Upper lobe of left lung (tissue), 6 donors: Measurements from ENCODE around the gene ZWINT. TPM values are rescaled to one million over a fixed set of nuclear protein-coding genes. Genes with fewer than 3 reads are reported as not detected.

Experiments used
- ATAC-seq, 2 donors: fragments of 200-7000 bp; cut with Tn5 transposase; one replicate each; pipeline ENCODE4 v1.9.1; 2022; ENCODE audit warnings: mild to moderate bottlenecking in 2 of 2, moderate library complexity in 2 of 2; ENCODE audit not compliant: low FRiP score in 2 of 2
- DNase-seq, 2 donors: peaks; one replicate each; pipeline ENCODE4 v3.0.0-alpha.2; 2019 to 2020
- H3K27ac ChIP-seq, 4 donors: fragments of 200-600 bp; sonication (generic); one replicate each; pipeline ENCODE4 v1.5.1; 2016 to 2019
- H3K27me3 ChIP-seq, 4 donors: fragments of 200-600 bp; sonication (generic); one replicate each; pipeline ENCODE4 v1.5.1; 2017 to 2019
- H3K36me3 ChIP-seq, 4 donors: fragments of 200-600 bp; sonication (generic); one replicate each; pipeline ENCODE4 v1.5.1; 2016 to 2019
- H3K4me1 ChIP-seq, 4 donors: fragments of 200-600 bp; sonication (generic); one replicate each; pipeline ENCODE4 v1.5.1; 2018 to 2019
- H3K4me3 ChIP-seq, 4 donors: fragments of 200-600 bp; sonication (generic); one replicate each; pipeline ENCODE4 v1.5.1; 2017 to 2019; ENCODE audit warnings: mild to moderate bottlenecking in 2 of 4, moderate library complexity in 1 of 4
- H3K9me3 ChIP-seq, 4 donors: fragments of 200-600 bp; sonication (generic); one replicate each; pipeline ENCODE4 v1.5.1; 2018 to 2019
- CTCF ChIP-seq, 6 experiments: fragments of 450-650 bp in 4 of 6; fragments of 200-600 bp in 2 of 6; sonication (generic) in 2 of 6; IDR thresholded peaks; one replicate each; pipeline ENCODE4 v1.5.1; 2016 to 2019; ENCODE audit warnings: antibody characterized with exemption in 6 of 6
- EP300 ChIP-seq, 4 donors: sonication (generic); formaldehyde crosslinking; IDR thresholded peaks; one replicate each; pipeline ENCODE4 v1.5.1; 2017; ENCODE audit warnings: antibody characterized with exemption in 4 of 4, control low read depth in 2 of 4
- POLR2A ChIP-seq, 4 donors: fragments of 450-650 bp; IDR thresholded peaks; one replicate each; pipeline ENCODE4 v1.5.1; 2016 to 2017; ENCODE audit warnings: antibody characterized with exemption in 4 of 4, mild to moderate bottlenecking in 2 of 4
- POLR2AphosphoS5 ChIP-seq, 2 donors: sonication (generic); formaldehyde crosslinking; IDR thresholded peaks; one replicate each; pipeline ENCODE4 v1.5.1; 2017; ENCODE audit warnings: antibody characterized with exemption in 2 of 2
- WGBS, 2 donors: methylation state at CpG; one replicate each; pipeline ENCODE4 v1.1.5; 2017 to 2018; 5-methylcytosine and 5-hydroxymethylcytosine counted together
- total RNA-seq, 6 donors: library from RNA; depleted of rRNA in 4 of 6; stranded (reverse); fragments of >200 nt in 4 of 6; gene quantifications; one replicate each; pipeline versions ENCODE4 v1.1.0 to v1.2.1, GENCODE V29; 2016 to 2021
- donor health status: DM: no; HTN: no; CAD: no; lungs with moderate emphysema.
- donor health status: DM: no; HTN: yes; CAD: no; lungs with severe emphysema.

The ZWINT gene
- total RNA-seq, 6 donors from 2014 or later, result 2.1 to 9.0 (median 5.9) TPM

- Histone ChIP-seq H3K27me3 (no peaks in the 10 kb centered on the region), H3K4me1 (no peaks in the 10 kb centered on the region), H3K27ac (no peak overlapping the region), H3K4me3 (no peak overlapping the region), H3K36me3 (no peaks in the 10 kb centered on the region), H3K9me3 (no peaks in the 10 kb centered on the region)
- DNase-seq (no peak), ATAC-seq (no peak)
- TF ChIP-seq EP300 (IDR thresholded peaks at IDR 0.05), result no peak
- TF ChIP-seq POLR2AphosphoS5 (IDR thresholded peaks at IDR 0.05), result no peak
- TF ChIP-seq CTCF (IDR thresholded peaks at IDR 0.05), result no peak
- TF ChIP-seq POLR2A (IDR thresholded peaks at IDR 0.05), result no peak
Measured at GRCh38 chr10:56346845-56347415, 14.1 kb downstream of the ZWINT start.

- H3K4me1 ChIP-seq, result no peaks in the 10 kb centered on the region
- no peak for DNase-seq
- 93 to 98% methylated on average over 1 of the region's 1 CpG for WGBS, 2 donors
- TF ChIP-seq CTCF (IDR thresholded peaks at IDR 0.05) (no peak), POLR2AphosphoS5 (IDR thresholded peaks at IDR 0.05) (no peak), POLR2A (IDR thresholded peaks at IDR 0.05) (no peak), EP300 (IDR thresholded peaks at IDR 0.05) (no peak)
- no peaks in the 10 kb centered on the region for H3K9me3 ChIP-seq
- no peak for ATAC-seq
- H3K4me3 ChIP-seq, result no peak overlapping the region
- H3K27me3 ChIP-seq, result no peaks in the 10 kb centered on the region
- no peak overlapping the region for H3K27ac ChIP-seq
- no peaks in the 10 kb centered on the region for H3K36me3 ChIP-seq
Measured at GRCh38 chr10:56341612-56342011, 19.4 kb downstream of the ZWINT start.

GRCh38 chr10:56329961-56330360 lies 31.1 kb downstream of the ZWINT start:
- no peaks in the 10 kb centered on the region for H3K4me1 ChIP-seq
- H3K27ac ChIP-seq, result no peak overlapping the region
- TF ChIP-seq CTCF (IDR thresholded peaks at IDR 0.05) (no peak), POLR2AphosphoS5 (IDR thresholded peaks at IDR 0.05) (no peak), POLR2A (IDR thresholded peaks at IDR 0.05) (no peak), EP300 (IDR thresholded peaks at IDR 0.05) (no peak)
- H3K36me3 ChIP-seq, result no peaks in the 10 kb centered on the region
- H3K9me3 ChIP-seq, result no peaks in the 10 kb centered on the region
- H3K27me3 ChIP-seq, result no peaks in the 10 kb centered on the region
- 83 to 96% methylated on average over 2 of the region's 2 CpGs for WGBS, 2 donors
- DNase-seq, result no peak
- ATAC-seq, result no peak
- no peak overlapping the region for H3K4me3 ChIP-seq

DNA sequence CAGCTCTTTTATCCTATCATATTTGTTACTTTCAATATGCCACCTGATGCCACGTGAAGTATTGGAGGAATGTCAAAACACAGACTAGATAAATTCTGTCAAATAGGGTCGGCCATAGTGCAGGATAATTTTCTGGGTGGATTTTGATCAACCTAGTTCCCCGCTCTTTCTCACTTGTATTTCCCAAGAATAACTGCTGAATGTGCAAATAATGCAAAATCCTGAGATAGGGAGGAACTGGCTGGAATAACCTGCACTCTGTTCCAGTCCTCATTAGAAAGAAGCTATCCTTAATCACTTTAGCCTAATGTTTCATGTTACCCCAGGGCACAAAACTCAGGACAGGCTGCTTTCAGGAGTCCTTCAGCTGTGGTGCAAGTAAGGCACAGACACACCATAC lies 33.9 kb downstream of the ZWINT start:
- Histone ChIP-seq H3K9me3 (no peaks in the 10 kb centered on the region), H3K4me3 (no peak overlapping the region), H3K27me3 (no peaks in the 10 kb centered on the region), H3K36me3 (no peaks in the 10 kb centered on the region), H3K4me1 (no peaks in the 10 kb centered on the region), H3K27ac (no peak overlapping the region)
- WGBS, 2 donors, result 61 to 74% methylated on average over 3 of the region's 3 CpGs
- ATAC-seq (no peak), DNase-seq (no peak)
- TF ChIP-seq POLR2A (IDR thresholded peaks at IDR 0.05) (no peak), EP300 (IDR thresholded peaks at IDR 0.05) (no peak), CTCF (IDR thresholded peaks at IDR 0.05) (no peak), POLR2AphosphoS5 (IDR thresholded peaks at IDR 0.05) (no peak)

GRCh38 chr10:56319386-56319785 lies 41.7 kb downstream of the ZWINT start:
- ATAC-seq (no peak), DNase-seq (no peak)
- no peak overlapping the region for H3K4me3 ChIP-seq
- H3K36me3 ChIP-seq, result no peaks in the 10 kb centered on the region
- no peaks in the 10 kb centered on the region for H3K9me3 ChIP-seq
- no peaks in the 10 kb centered on the region for H3K4me1 ChIP-seq
- no peak overlapping the region for H3K27ac ChIP-seq
- no peaks in the 10 kb centered on the region for H3K27me3 ChIP-seq
- no peak for TF ChIP-seq CTCF (IDR thresholded peaks at IDR 0.05)
- no peak for TF ChIP-seq POLR2A (IDR thresholded peaks at IDR 0.05)
- no peak for TF ChIP-seq EP300 (IDR thresholded peaks at IDR 0.05)
- no peak for TF ChIP-seq POLR2AphosphoS5 (IDR thresholded peaks at IDR 0.05)
